ENCODE measurements around the gene SMPDL3B.

Gene SMPDL3B

DNA sequence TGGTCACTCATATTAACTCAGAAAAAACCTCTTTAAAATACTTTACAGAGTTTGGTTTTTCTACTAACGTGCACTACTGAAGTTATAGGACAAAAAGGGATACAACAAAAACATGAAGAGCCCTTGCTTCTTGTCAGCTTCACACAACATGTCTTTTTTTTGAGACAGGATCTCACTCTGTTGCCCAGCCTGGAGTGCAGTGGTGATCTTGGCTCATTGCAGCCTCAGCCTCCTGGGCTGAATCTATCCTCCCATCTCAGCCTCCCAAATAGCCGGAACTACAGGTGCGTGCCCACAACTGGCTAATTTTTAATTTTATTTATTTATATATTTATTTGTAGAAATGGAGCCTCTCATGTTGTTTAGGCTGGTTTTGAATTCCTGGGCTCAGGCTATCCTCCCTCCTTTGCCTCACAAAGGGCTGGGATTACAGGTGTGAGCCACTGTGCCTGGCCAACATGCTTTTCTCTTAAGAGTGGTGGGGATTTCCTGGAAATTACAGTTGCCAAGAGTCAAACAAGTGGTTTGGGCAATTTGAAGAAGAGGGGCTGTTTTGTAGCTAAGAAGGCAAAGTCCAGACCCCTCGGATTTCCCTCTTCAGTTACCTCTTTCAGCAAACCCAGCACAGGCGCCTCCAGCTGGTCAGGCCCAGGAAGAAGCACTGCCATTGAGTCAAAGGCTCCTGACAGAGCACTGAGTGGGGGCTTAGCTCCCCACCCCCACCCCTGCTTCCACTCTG is 6.4 kb upstream of the SMPDL3B start:
- no peak for DNase-seq (ENCODE audit: low read depth, low spot score)
- TF ChIP-seq ZNF274 (IDR thresholded peaks at IDR 0.05; ENCODE audit: low read depth, low read length) = no peak
- TF ChIP-seq SUZ12 (IDR thresholded peaks at IDR 0.05; ENCODE audit: extremely low read depth, insufficient read depth, insufficient read length) = no peak
- no peak for TF ChIP-seq YY1 (IDR thresholded peaks at IDR 0.05; ENCODE audit: insufficient read depth, insufficient read length)
- Histone ChIP-seq H3K36me3 (ENCODE audit: insufficient read depth, insufficient read length, low read length) (no peaks in the 10 kb centered on the region), H3K4me1 (ENCODE audit: insufficient read depth, insufficient read length) (no peaks in the 10 kb centered on the region), H3K9ac (ENCODE audit: insufficient read length, low read depth) (no peak overlapping the region), H3K4me3 (ENCODE audit: insufficient read length, low read depth) (no peak overlapping the region), H3K27me3 (ENCODE audit: insufficient read depth, insufficient read length) (no peaks in the 10 kb centered on the region), H3K9me3 (ENCODE audit: insufficient read depth, low read length) (no peaks in the 10 kb centered on the region)

DNA sequence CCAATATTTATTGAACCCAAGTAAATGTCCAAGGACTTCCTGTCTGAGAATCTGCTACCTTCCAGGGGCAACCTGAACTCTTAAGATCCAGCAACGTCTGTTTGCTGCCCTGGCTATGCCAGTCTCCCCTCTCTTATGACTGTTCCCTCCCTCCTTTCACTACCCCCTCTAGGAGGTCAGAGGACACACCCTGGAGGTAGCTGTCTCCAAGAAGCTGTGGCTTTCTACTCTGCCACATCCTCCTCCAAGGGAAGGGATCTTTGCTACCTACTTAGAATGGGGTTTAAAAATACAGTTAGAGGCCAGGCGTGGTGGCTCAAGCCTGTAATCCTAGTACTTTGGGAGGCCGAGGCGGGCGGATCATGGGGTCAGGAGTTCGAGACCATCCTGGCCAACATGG is 3.6 kb upstream of the SMPDL3B start:
- DNase-seq (ENCODE audit: low read depth, low spot score) = no peak
- Histone ChIP-seq H3K9ac (ENCODE audit: insufficient read length, low read depth) (no peak overlapping the region), H3K4me3 (ENCODE audit: insufficient read length, low read depth) (no peak overlapping the region), H3K27me3 (ENCODE audit: insufficient read depth, insufficient read length) (peaks cover 5% of the 10 kb centered on the region), H3K36me3 (ENCODE audit: insufficient read depth, insufficient read length, low read length) (no peaks in the 10 kb centered on the region), H3K9me3 (ENCODE audit: insufficient read depth, low read length) (no peaks in the 10 kb centered on the region), H3K4me1 (ENCODE audit: insufficient read depth, insufficient read length) (peaks cover 7% of the 10 kb centered on the region)
- TF ChIP-seq YY1 (IDR thresholded peaks at IDR 0.05; ENCODE audit: insufficient read depth, insufficient read length) (no peak), SUZ12 (IDR thresholded peaks at IDR 0.05; ENCODE audit: extremely low read depth, insufficient read depth, insufficient read length) (no peak), ZNF274 (IDR thresholded peaks at IDR 0.05; ENCODE audit: low read depth, low read length) (no peak)

DNA sequence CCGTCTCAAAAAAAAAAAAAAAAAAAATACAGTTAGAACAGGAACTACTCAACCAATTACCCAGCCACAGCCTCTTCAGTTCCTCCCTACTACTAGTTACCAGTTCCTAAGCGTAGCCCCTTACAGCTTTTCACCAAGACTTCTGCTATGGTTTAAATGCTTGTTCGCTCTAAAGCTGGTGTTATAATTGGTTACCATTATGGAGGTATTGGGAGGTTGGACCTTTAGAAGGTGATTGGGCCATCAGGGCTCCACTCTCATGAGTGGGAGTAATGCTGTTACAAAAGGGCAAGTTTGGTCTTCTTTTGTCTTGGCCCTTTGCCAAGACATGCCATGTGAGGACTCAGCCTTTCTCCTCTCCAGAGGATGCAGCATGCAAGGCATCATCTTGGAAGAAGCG is 3.0 kb upstream of the SMPDL3B start:
- no peak overlapping the region for H3K4me3 ChIP-seq (ENCODE audit: insufficient read length, low read depth)
- H3K4me1 ChIP-seq (ENCODE audit: insufficient read depth, insufficient read length) = peaks cover 7% of the 10 kb centered on the region
- TF ChIP-seq SUZ12 (IDR thresholded peaks at IDR 0.05; ENCODE audit: extremely low read depth, insufficient read depth, insufficient read length) = no peak
- no peak for TF ChIP-seq ZNF274 (IDR thresholded peaks at IDR 0.05; ENCODE audit: low read depth, low read length)
- TF ChIP-seq YY1 (IDR thresholded peaks at IDR 0.05; ENCODE audit: insufficient read depth, insufficient read length) = no peak
- H3K9me3 ChIP-seq (ENCODE audit: insufficient read depth, low read length) = no peaks in the 10 kb centered on the region
- no peak for DNase-seq (ENCODE audit: low read depth, low spot score)
- H3K27me3 ChIP-seq (ENCODE audit: insufficient read depth, insufficient read length) = peaks cover 5% of the 10 kb centered on the region
- H3K36me3 ChIP-seq (ENCODE audit: insufficient read depth, insufficient read length, low read length) = no peaks in the 10 kb centered on the region
- no peak overlapping the region for H3K9ac ChIP-seq (ENCODE audit: insufficient read length, low read depth)

DNA sequence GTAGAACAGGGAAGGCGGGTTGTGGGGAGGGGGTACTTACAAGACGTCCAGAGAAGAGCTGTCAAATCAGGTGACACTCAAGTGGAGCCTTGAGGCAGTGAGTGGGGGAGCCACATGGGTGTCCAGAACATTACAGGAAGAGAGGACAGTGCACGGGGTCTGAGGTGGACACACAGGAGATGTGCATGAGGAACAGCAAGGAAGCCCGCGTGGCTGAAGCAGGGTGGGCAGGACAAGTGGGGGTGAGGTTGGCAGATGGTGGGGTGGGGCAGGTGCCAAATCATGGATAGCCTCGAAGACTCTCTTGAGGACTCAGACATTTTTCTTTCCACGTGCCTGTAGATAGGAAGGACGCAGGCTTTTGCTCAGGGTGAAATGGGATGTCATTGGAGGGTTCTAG is 921 bp downstream of the SMPDL3B start:
- Histone ChIP-seq H3K4me3 (ENCODE audit: insufficient read length, low read depth) (peak overlapping the region; percentile 27), H3K4me1 (ENCODE audit: insufficient read depth, insufficient read length) (peaks cover 10% of the 10 kb centered on the region), H3K27me3 (ENCODE audit: insufficient read depth, insufficient read length) (peaks cover 5% of the 10 kb centered on the region), H3K9ac (ENCODE audit: insufficient read length, low read depth) (peak overlapping the region; percentile 57), H3K36me3 (ENCODE audit: insufficient read depth, insufficient read length, low read length) (no peaks in the 10 kb centered on the region), H3K9me3 (ENCODE audit: insufficient read depth, low read length) (no peaks in the 10 kb centered on the region)
- DNase-seq (ENCODE audit: low read depth, low spot score) = no peak
- no peak for TF ChIP-seq SUZ12 (IDR thresholded peaks at IDR 0.05; ENCODE audit: extremely low read depth, insufficient read depth, insufficient read length)
- TF ChIP-seq ZNF274 (IDR thresholded peaks at IDR 0.05; ENCODE audit: low read depth, low read length) = no peak
- no peak for TF ChIP-seq YY1 (IDR thresholded peaks at IDR 0.05; ENCODE audit: insufficient read depth, insufficient read length)

DNA sequence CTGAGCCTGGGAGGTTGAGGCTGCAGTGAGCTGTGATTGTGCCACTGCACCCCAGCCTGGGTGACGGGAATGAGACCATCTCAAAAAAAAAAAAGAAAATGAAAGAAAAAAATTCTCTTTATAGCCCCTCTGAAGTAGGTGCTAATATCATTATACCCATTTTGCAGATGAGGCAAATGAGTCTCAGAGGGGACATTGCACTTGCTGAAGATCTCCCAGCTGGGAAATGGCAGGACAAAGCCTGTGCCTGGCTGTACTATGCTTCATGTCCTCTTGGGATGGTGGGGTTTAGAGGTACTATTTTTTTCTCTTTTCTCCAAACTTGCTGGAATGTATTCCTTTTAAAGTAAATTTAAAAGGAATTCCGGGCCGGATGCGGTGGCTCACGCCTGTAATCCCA is 1.6 kb downstream of the SMPDL3B start:
- no peak for TF ChIP-seq YY1 (IDR thresholded peaks at IDR 0.05; ENCODE audit: insufficient read depth, insufficient read length)
- TF ChIP-seq SUZ12 (IDR thresholded peaks at IDR 0.05; ENCODE audit: extremely low read depth, insufficient read depth, insufficient read length) = no peak
- TF ChIP-seq ZNF274 (IDR thresholded peaks at IDR 0.05; ENCODE audit: low read depth, low read length) = no peak
- Histone ChIP-seq H3K36me3 (ENCODE audit: insufficient read depth, insufficient read length, low read length) (no peaks in the 10 kb centered on the region), H3K9ac (ENCODE audit: insufficient read length, low read depth) (no peak overlapping the region), H3K4me3 (ENCODE audit: insufficient read length, low read depth) (no peak overlapping the region), H3K9me3 (ENCODE audit: insufficient read depth, low read length) (no peaks in the 10 kb centered on the region), H3K4me1 (ENCODE audit: insufficient read depth, insufficient read length) (peaks cover 10% of the 10 kb centered on the region), H3K27me3 (ENCODE audit: insufficient read depth, insufficient read length) (peaks cover 5% of the 10 kb centered on the region)
- DNase-seq (ENCODE audit: low read depth, low spot score) = no peak

DNA sequence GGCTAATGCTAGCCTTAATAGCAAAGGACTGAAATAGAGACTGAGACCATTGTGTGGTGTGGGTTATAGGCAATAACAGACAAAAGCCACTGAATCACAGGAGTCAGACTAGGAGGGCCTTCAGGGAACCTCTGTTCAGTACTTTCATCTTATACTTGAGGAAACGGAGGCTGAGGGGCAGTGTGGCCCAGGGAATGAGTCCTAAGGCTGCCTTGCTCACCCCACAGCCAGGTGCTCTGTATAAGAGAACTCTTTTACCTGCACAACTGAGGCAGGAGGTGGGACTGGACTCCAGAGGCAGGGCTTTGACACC is 2.7 kb downstream of the SMPDL3B start:
- Histone ChIP-seq H3K4me3 (ENCODE audit: insufficient read length, low read depth) (no peak overlapping the region), H3K9ac (ENCODE audit: insufficient read length, low read depth) (peak overlapping the region; percentile 27), H3K27me3 (ENCODE audit: insufficient read depth, insufficient read length) (peaks cover 5% of the 10 kb centered on the region), H3K9me3 (ENCODE audit: insufficient read depth, low read length) (no peaks in the 10 kb centered on the region), H3K4me1 (ENCODE audit: insufficient read depth, insufficient read length) (peaks cover 10% of the 10 kb centered on the region), H3K36me3 (ENCODE audit: insufficient read depth, insufficient read length, low read length) (no peaks in the 10 kb centered on the region)
- no peak for DNase-seq (ENCODE audit: low read depth, low spot score)
- TF ChIP-seq ZNF274 (IDR thresholded peaks at IDR 0.05; ENCODE audit: low read depth, low read length) (no peak), YY1 (IDR thresholded peaks at IDR 0.05; ENCODE audit: insufficient read depth, insufficient read length) (no peak), SUZ12 (IDR thresholded peaks at IDR 0.05; ENCODE audit: extremely low read depth, insufficient read depth, insufficient read length) (no peak)

DNA sequence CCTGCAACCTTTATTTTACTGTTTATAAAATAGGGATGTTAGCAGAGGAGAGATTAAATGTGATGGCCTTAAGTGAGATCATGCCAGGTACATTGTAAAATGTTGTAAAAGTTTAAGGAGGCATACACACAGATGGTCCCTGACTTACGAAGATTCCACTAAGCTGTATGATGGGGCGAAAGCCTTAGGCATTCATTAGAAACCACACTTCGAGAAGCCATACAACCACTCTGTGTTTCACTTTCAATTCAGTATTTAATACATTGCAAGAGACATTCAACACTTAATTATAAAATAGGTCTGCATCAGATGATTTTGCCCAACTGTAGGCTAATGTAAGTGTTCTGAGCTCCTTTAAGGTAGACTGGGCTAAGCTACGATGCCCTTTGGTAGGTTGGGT is 3.7 kb downstream of the SMPDL3B start:
- Histone ChIP-seq H3K4me3 (ENCODE audit: insufficient read length, low read depth) (no peak overlapping the region), H3K9me3 (ENCODE audit: insufficient read depth, low read length) (no peaks in the 10 kb centered on the region), H3K9ac (ENCODE audit: insufficient read length, low read depth) (no peak overlapping the region), H3K4me1 (ENCODE audit: insufficient read depth, insufficient read length) (peaks cover 10% of the 10 kb centered on the region), H3K27me3 (ENCODE audit: insufficient read depth, insufficient read length) (peaks cover 5% of the 10 kb centered on the region), H3K36me3 (ENCODE audit: insufficient read depth, insufficient read length, low read length) (no peaks in the 10 kb centered on the region)
- no peak for DNase-seq (ENCODE audit: low read depth, low spot score)
- TF ChIP-seq YY1 (IDR thresholded peaks at IDR 0.05; ENCODE audit: insufficient read depth, insufficient read length) (no peak), SUZ12 (IDR thresholded peaks at IDR 0.05; ENCODE audit: extremely low read depth, insufficient read depth, insufficient read length) (no peak), ZNF274 (IDR thresholded peaks at IDR 0.05; ENCODE audit: low read depth, low read length) (no peak)

Measured in NT2/D1 (cell line).